K562 (cell line): Measurements from ENCODE around the gene DNMT1. TPM values are rescaled to one million over a fixed set of nuclear protein-coding genes. Genes with fewer than 3 reads are reported as not detected.

Experiments
- ARID4B ChIP-seq: sonication (generic); formaldehyde crosslinking; IDR thresholded peaks from 2 replicates; pipeline ENCODE4 v1.8.0; 2022; ENCODE audit warnings: mild to moderate bottlenecking, missing genetic modification reagents
- ATF7 ChIP-seq: fragments of 450-650 bp; IDR thresholded peaks from 2 replicates; pipeline ENCODE4 v1.7.1; 2014; ENCODE audit warnings: mild to moderate bottlenecking, moderate library complexity
- FOXA3 ChIP-seq, 2 experiments: fragments of 450-650 bp in 1 of 2; sonication (generic) in 1 of 2; formaldehyde crosslinking; IDR thresholded peaks in 1 of 2; conservative IDR thresholded peaks in 1 of 2; 2 replicates each; pipeline versions ENCODE4 v1.4.0 to v1.8.0; 2020 to 2022; ENCODE audit warnings: mild to moderate bottlenecking in 2 of 2, missing genetic modification reagents in 1 of 2
- FOXP1 ChIP-seq: sonication (generic); formaldehyde crosslinking; IDR thresholded peaks from 2 replicates; pipeline ENCODE4 v1.8.0; 2022; ENCODE audit warnings: mild to moderate bottlenecking, missing genetic modification reagents
- HCFC1 ChIP-seq: IDR thresholded peaks from 2 replicates; pipeline ENCODE4 v1.6.1; 2012; ENCODE audit warnings: low read depth, low read length, improper control_type of control experiment
- IRF2 ChIP-seq: sonication (generic); formaldehyde crosslinking; IDR thresholded peaks from 2 replicates; pipeline ENCODE4 v1.8.1; 2022; ENCODE audit warnings: mild to moderate bottlenecking, missing genetic modification reagents
- MED1 ChIP-seq: sonication (generic); formaldehyde crosslinking; IDR thresholded peaks from 2 replicates; pipeline ENCODE4 v1.8.1; 2023; ENCODE audit warnings: missing genetic modification reagents, borderline replicate concordance
- MTA3 ChIP-seq: fragments of 450-650 bp; formaldehyde crosslinking; IDR thresholded peaks from 2 replicates; pipeline ENCODE4 v1.6.1; 2017; ENCODE audit warnings: mild to moderate bottlenecking, borderline replicate concordance
- MYC ChIP-seq, 2 experiments: fragments of 250-450 bp in 1 of 2; sonication (Bioruptor Pico) in 1 of 2; IDR thresholded peaks; 2 replicates each; pipeline versions ENCODE4 v1.5.1 to v1.6.1; 2012 to 2021; ENCODE audit warnings: low read depth in 2 of 2, borderline replicate concordance in 1 of 2, improper control_type of control experiment in 1 of 2, low read length in 1 of 2, mild to moderate bottlenecking in 1 of 2, moderate library complexity in 1 of 2
- NFRKB ChIP-seq: fragments of 450-650 bp; IDR thresholded peaks from 2 replicates; pipeline ENCODE4 v1.6.1; 2016; ENCODE audit warnings: low read depth
- POLR2A ChIP-seq: fragments of 450-650 bp; conservative IDR thresholded peaks from 2 replicates; pipeline ENCODE4 v1.6.1; 2016
- RBM34 ChIP-seq: fragments of 200-400 bp; formaldehyde crosslinking; IDR thresholded peaks from 2 replicates; pipeline ENCODE4 v1.6.1; 2018; ENCODE audit warnings: low read length, borderline replicate concordance; ENCODE audit not compliant: insufficient read depth
- STAG1 ChIP-seq: sonication (generic); formaldehyde crosslinking; IDR thresholded peaks from 2 replicates; pipeline ENCODE4 v1.5.0; 2020; ENCODE audit warnings: missing genetic modification reagents, borderline replicate concordance
- STAT6 ChIP-seq: sonication (generic); formaldehyde crosslinking; IDR thresholded peaks from 2 replicates; pipeline ENCODE4 v1.8.1; 2023; ENCODE audit warnings: mild to moderate bottlenecking, missing genetic modification reagents
- SUPT5H ChIP-seq: fragments of 450-650 bp; IDR thresholded peaks from 2 replicates; pipeline ENCODE4 v1.6.1; 2016
- TARDBP ChIP-seq: fragments of 450-650 bp; IDR thresholded peaks from 2 replicates; pipeline ENCODE4 v1.6.1; 2016
- ZNF395 ChIP-seq: fragments of 200-800 bp; sonication (Bioruptor generic); IDR thresholded peaks from 2 replicates; pipeline ENCODE4 v1.6.1; 2017; ENCODE audit warnings: missing genetic modification characterization, missing compliant biosample characterization
- ZNF583 ChIP-seq: fragments of 250-450 bp; sonication (Bioruptor Pico); IDR thresholded peaks from 2 replicates; pipeline ENCODE4 v1.4.0; 2020
- ZNF584 ChIP-seq: fragments of 200-800 bp; sonication (Bioruptor generic); IDR thresholded peaks from 2 replicates; pipeline ENCODE4 v1.6.1; 2016; ENCODE audit warnings: low read depth, mild to moderate bottlenecking, missing genetic modification characterization, missing compliant biosample characterization
- polyA plus RNA-seq, 8 experiments: library from polyadenylated mRNA; depleted of rRNA in 4 of 8; stranded (reverse) in 5 of 8; unstranded in 3 of 8; fragments of >200 nt; fragmentation: Nextera tagmentation in 2 of 8; fragmentation: Illumina TruSeq in 1 of 8; extraction: Ambion mirVana in 2 of 8; extraction: Trizol in 1 of 8; gene quantifications; 2 replicates each; pipeline versions ENCODE4 v1.2.1 to v1.2.3, GENCODE V29; 2011 to 2014; ENCODE audit warnings: inconsistent platforms in 1 of 8, missing spikeins in 1 of 8
- total RNA-seq, 7 experiments: library from RNA; depleted of rRNA in 6 of 7; stranded (reverse); fragments of >200 nt in 6 of 7; fragmentation: Illumina TruSeq in 2 of 7; extraction: Trizol in 2 of 7; gene quantifications; 2 replicates each; pipeline versions ENCODE4 v1.2.1 to v1.2.3, GENCODE V29; 2011 to 2021; ENCODE audit warnings: low replicate concordance in 1 of 7

DNMT1 gene
- total and polyA plus RNA-seq, 9 of the 15 experiments (the other 6 are each of a cell fraction or from before 2014, with no cell fraction given): 80.1 to 271 (median 121) TPM

GRCh38 chr19:10095948-10096614 lies 98.7 kb downstream of the DNMT1 start (continued):
- TF ChIP-seq STAG1 (peak; percentile 56), SUPT5H (peak; percentile 58), MYC (IDR thresholded peaks at IDR 0.05; ENCODE audit: low read depth, low read length) (peak; percentile 94), MYC (CRISPR knock-in tag; IDR thresholded peaks at IDR 0.05; ENCODE audit: borderline replicate concordance, low read depth) (no peak), MTA3 (peak; percentile 68), FOXP1 (CRISPR knock-in tag) (peak; percentile 80; the same call in 1 of the 2 replicates), POLR2A (peak; percentile 77), FOXA3 (CRISPR knock-in tag; conservative IDR thresholded peaks at IDR 0.05 in 1 of 2, IDR thresholded peaks at IDR 0.05 in 1 of 2) (no peak), ZNF584 (0 out of 2 replicates have a peak, but pooled peaks have one; percentile 42), RBM34 (no peak), HCFC1 (peak; percentile 49; the same call in 1 of the 2 replicates), STAT6 (CRISPR knock-in tag) (peak; percentile 21; the same call in 1 of the 2 replicates), ZNF583 (peak; percentile 58; the same call in 1 of the 2 replicates), NFRKB (no peak), ATF7 (no peak; the same call in 1 of the 2 replicates), ARID4B (CRISPR knock-in tag) (0 out of 2 replicates have a peak, but pooled peaks have one; percentile 7), IRF2 (CRISPR knock-in tag) (no peak), TARDBP (no peak), ZNF395 (peak; percentile 87; the same call in 1 of the 2 replicates), MED1 (CRISPR knock-in tag) (0 out of 2 replicates have a peak, but pooled peaks have one; percentile 77)
